ENCODE results near the gene HLA-DRB1. TPM values are rescaled to one million over a fixed set of nuclear protein-coding genes. Genes with fewer than 3 reads are reported as not detected.

The HLA-DRB1 gene
- total and polyA plus RNA-seq, 3 experiments from 2014 or later, result 24.7 to 56.0 (median 26.1) TPM

DNA sequence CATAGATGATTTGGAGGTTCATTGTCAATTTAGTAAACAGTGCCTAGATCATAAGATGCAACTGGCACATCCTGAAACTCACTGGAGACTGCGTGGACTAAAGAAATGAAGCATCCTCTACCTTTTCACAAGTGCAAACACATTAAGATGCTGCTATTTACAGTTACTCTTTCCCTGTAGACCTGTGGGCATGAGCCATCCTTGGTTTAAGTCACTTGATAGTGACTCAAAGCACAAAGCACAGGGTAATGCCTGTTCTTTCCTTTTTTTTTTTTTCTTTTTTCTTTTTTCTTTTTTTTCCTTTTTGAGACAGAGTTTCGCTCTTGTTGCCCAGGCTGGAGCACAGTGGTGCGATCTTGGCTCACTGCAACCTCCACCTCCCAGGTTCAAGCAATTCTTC, 37.6 kb upstream of the HLA-DRB1 start:
- no peak overlapping the region for H3K4me3 ChIP-seq (ENCODE audit: low read length)
- no peaks in the 10 kb centered on the region for H3K36me3 ChIP-seq (ENCODE audit: insufficient read depth, low read length)
- Mint-ChIP-seq H3K9me3 (no peaks in the 10 kb centered on the region), H3K27me3 (no peaks in the 10 kb centered on the region), H3K27ac (peak overlapping the region in 3 of 8 donors; percentile 21 to 86 (median 58)), H3K4me1 (peaks cover 34 to 48% (median 41%) of the 10 kb centered on the region in 3 donors), H3K4me3 (no peak overlapping the region), H3K36me3 (no peaks in the 10 kb centered on the region)
- no peaks in the 10 kb centered on the region for H3K9me3 ChIP-seq (ENCODE audit: low read length)
- ChIA-PET CTCF (no interaction called here), POLR2A (no interaction called here)
- no peaks in the 10 kb centered on the region for H3K27me3 ChIP-seq (ENCODE audit: insufficient read depth, low read length, poor library complexity, severe bottlenecking)
- H3K27ac ChIP-seq (ENCODE audit: low read depth, low read length), result no peak overlapping the region
- no peak for DNase-seq
- H3K4me1 ChIP-seq (ENCODE audit: insufficient read depth, low read length), result peaks cover 36% of the 10 kb centered on the region

- H3K36me3 ChIP-seq (ENCODE audit: insufficient read depth, low read length), result no peaks in the 10 kb centered on the region
- H3K4me1 Mint-ChIP-seq, result peaks cover 45 to 62% (median 56%) of the 10 kb centered on the region in 3 donors
- POLR2A ChIA-PET, result no interaction called here
- H3K27me3 Mint-ChIP-seq, result no peaks in the 10 kb centered on the region
- no peak overlapping the region for H3K4me3 ChIP-seq (ENCODE audit: low read length)
- DNase-seq, result no peak
- no peaks in the 10 kb centered on the region for H3K36me3 Mint-ChIP-seq
- H3K27me3 ChIP-seq (ENCODE audit: insufficient read depth, low read length, poor library complexity, severe bottlenecking), result no peaks in the 10 kb centered on the region
- peak overlapping the region in 3 of 7 donors; percentile 4 to 54 (median 10) for H3K4me3 Mint-ChIP-seq
- H3K27ac Mint-ChIP-seq, result peak overlapping the region; percentile 60 to 85 (median 78)
- H3K27ac ChIP-seq (ENCODE audit: low read depth, low read length), result no peak overlapping the region
- H3K9me3 Mint-ChIP-seq, result no peaks in the 10 kb centered on the region
- CTCF ChIA-PET, result no interaction called here
- H3K9me3 ChIP-seq (ENCODE audit: low read length), result no peaks in the 10 kb centered on the region
- peaks cover 44% of the 10 kb centered on the region for H3K4me1 ChIP-seq (ENCODE audit: insufficient read depth, low read length)
These were observed 35.5 kb upstream of the HLA-DRB1 start for GRCh38 chr6:32625137-32625536.

DNA sequence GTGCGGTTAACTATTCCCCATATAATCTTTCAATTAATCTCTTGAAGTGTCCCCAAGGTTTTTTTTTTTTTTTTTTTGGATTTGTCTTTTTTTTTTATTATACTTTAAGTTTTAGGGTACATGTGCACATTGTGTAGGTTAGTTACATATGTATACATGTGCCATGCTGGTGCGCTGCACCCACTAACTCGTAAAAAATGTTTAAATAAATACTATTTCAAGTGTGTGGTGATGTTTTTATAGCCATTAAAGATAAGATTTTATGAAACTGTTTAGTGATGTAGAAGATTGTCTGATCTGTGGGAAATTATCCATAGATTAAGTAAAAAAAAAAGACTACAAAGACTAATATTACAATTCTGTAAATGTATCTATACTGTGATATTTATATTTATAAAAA, 34.9 kb upstream of the HLA-DRB1 start:
- DNase-seq, result no peak
- ChIA-PET POLR2A (no interaction called here), CTCF (no interaction called here)
- no peak overlapping the region for H3K27ac ChIP-seq (ENCODE audit: low read depth, low read length)
- H3K4me3 ChIP-seq (ENCODE audit: low read length), result no peak overlapping the region
- Mint-ChIP-seq H3K27ac (peak overlapping the region in 7 of 8 donors; percentile 8 to 97 (median 88)), H3K9me3 (no peaks in the 10 kb centered on the region), H3K4me1 (peaks cover 45 to 62% (median 56%) of the 10 kb centered on the region in 3 donors), H3K36me3 (no peaks in the 10 kb centered on the region), H3K27me3 (no peaks in the 10 kb centered on the region), H3K4me3 (no peak overlapping the region)
- no peaks in the 10 kb centered on the region for H3K36me3 ChIP-seq (ENCODE audit: insufficient read depth, low read length)
- peaks cover 44% of the 10 kb centered on the region for H3K4me1 ChIP-seq (ENCODE audit: insufficient read depth, low read length)
- H3K27me3 ChIP-seq (ENCODE audit: insufficient read depth, low read length, poor library complexity, severe bottlenecking), result no peaks in the 10 kb centered on the region
- H3K9me3 ChIP-seq (ENCODE audit: low read length), result no peaks in the 10 kb centered on the region

GRCh38 chr6:32623693-32624092, 34.0 kb upstream of the HLA-DRB1 start:
- no peaks in the 10 kb centered on the region for H3K36me3 ChIP-seq (ENCODE audit: insufficient read depth, low read length)
- H3K4me3 ChIP-seq (ENCODE audit: low read length), result no peak overlapping the region
- H3K27ac ChIP-seq (ENCODE audit: low read depth, low read length), result peak overlapping the region; percentile 16
- no peaks in the 10 kb centered on the region for H3K27me3 Mint-ChIP-seq
- H3K27me3 ChIP-seq (ENCODE audit: insufficient read depth, low read length, poor library complexity, severe bottlenecking), result no peaks in the 10 kb centered on the region
- peak overlapping the region in 6 of 7 donors; percentile 12 to 70 (median 42) for H3K4me3 Mint-ChIP-seq
- peaks cover 45 to 62% (median 56%) of the 10 kb centered on the region in 3 donors for H3K4me1 Mint-ChIP-seq
- no peaks in the 10 kb centered on the region for H3K9me3 ChIP-seq (ENCODE audit: low read length)
- H3K27ac Mint-ChIP-seq, result peak overlapping the region; percentile 84 to 97 (median 95)
- no peak for DNase-seq
- H3K36me3 Mint-ChIP-seq, result peaks cover 0 to 4% (median 0%) of the 10 kb centered on the region in 3 donors
- POLR2A ChIA-PET, result interaction anchor here (0.6 to 1.2 kb wide), 4 partner anchors 9 to 63 kb away, joined by 3 to 4 read pairs (median 3); partner anchors contain the start of gene HLA-DQB1
- CTCF ChIA-PET, result no interaction called here
- peaks cover 0 to 2% (median 0%) of the 10 kb centered on the region in 5 donors for H3K9me3 Mint-ChIP-seq
- H3K4me1 ChIP-seq (ENCODE audit: insufficient read depth, low read length), result peaks cover 44% of the 10 kb centered on the region

- ChIA-PET CTCF (interaction anchor here (0.7 to 1.1 kb wide), 3 partner anchors 46 to 190 kb away, joined by 3 to 4 read pairs (median 3); no protein-coding TSS in a partner anchor), POLR2A (interaction anchor here (0.5 to 1.2 kb wide), 4 partner anchors 13 to 231 kb away, joined by 3 to 4 read pairs (median 3); partner anchors contain the start of genes HLA-DQB1 and PSMB9)
These were observed 33.1 kb upstream of the HLA-DRB1 start for GRCh38 chr6:32622545-32623401.

GRCh38 chr6:32621372-32621771, 31.7 kb upstream of the HLA-DRB1 start:
- Mint-ChIP-seq H3K4me3 (no peak overlapping the region), H3K27me3 (no peaks in the 10 kb centered on the region), H3K9me3 (peaks cover 0 to 11% (median 7%) of the 10 kb centered on the region in 5 donors), H3K36me3 (peaks cover 0 to 18% (median 0%) of the 10 kb centered on the region in 3 donors), H3K4me1 (peaks cover 37 to 51% (median 47%) of the 10 kb centered on the region in 3 donors), H3K27ac (peak overlapping the region in 5 of 8 donors; percentile 39 to 88 (median 70))
- H3K4me1 ChIP-seq (ENCODE audit: insufficient read depth, low read length), result peaks cover 36% of the 10 kb centered on the region
- no peak for DNase-seq
- H3K27ac ChIP-seq (ENCODE audit: low read depth, low read length), result no peak overlapping the region
- H3K4me3 ChIP-seq (ENCODE audit: low read length), result no peak overlapping the region
- H3K9me3 ChIP-seq (ENCODE audit: low read length), result no peaks in the 10 kb centered on the region
- no peaks in the 10 kb centered on the region for H3K36me3 ChIP-seq (ENCODE audit: insufficient read depth, low read length)
- ChIA-PET POLR2A (interaction anchor here (0.6 kb wide), 1 partner anchor 678 kb away, joined by 3 read pairs; the partner anchor contains the start of gene RGL2), CTCF (no interaction called here)
- H3K27me3 ChIP-seq (ENCODE audit: insufficient read depth, low read length, poor library complexity, severe bottlenecking), result no peaks in the 10 kb centered on the region

More at GRCh38 chr6:32622545-32623401, 33.1 kb upstream of the HLA-DRB1 start:
- H3K27ac Mint-ChIP-seq, result peak overlapping the region; percentile 88 to 97 (median 95)
- H3K27ac ChIP-seq (ENCODE audit: low read depth, low read length), result peak overlapping the region; percentile 70
- peak; percentile 10 to 87 (median 63) for DNase-seq
- no peaks in the 10 kb centered on the region for H3K36me3 ChIP-seq (ENCODE audit: insufficient read depth, low read length)
- peaks cover 42% of the 10 kb centered on the region for H3K4me1 ChIP-seq (ENCODE audit: insufficient read depth, low read length)
- peak overlapping the region; percentile 8 for H3K4me3 ChIP-seq (ENCODE audit: low read length)
- no peaks in the 10 kb centered on the region for H3K9me3 ChIP-seq (ENCODE audit: low read length)
- no peaks in the 10 kb centered on the region for H3K27me3 ChIP-seq (ENCODE audit: insufficient read depth, low read length, poor library complexity, severe bottlenecking)
- H3K27me3 Mint-ChIP-seq, result no peaks in the 10 kb centered on the region
- peak overlapping the region; percentile 41 to 73 (median 57) for H3K4me3 Mint-ChIP-seq
- H3K4me1 Mint-ChIP-seq, result peaks cover 42 to 56% (median 53%) of the 10 kb centered on the region in 3 donors
- H3K9me3 Mint-ChIP-seq, result peaks cover 0 to 8% (median 4%) of the 10 kb centered on the region in 5 donors
- H3K36me3 Mint-ChIP-seq, result peaks cover 0 to 11% (median 0%) of the 10 kb centered on the region in 3 donors

- H3K27me3 ChIP-seq (ENCODE audit: insufficient read depth, low read length, poor library complexity, severe bottlenecking), result no peaks in the 10 kb centered on the region
- H3K9me3 ChIP-seq (ENCODE audit: low read length), result no peaks in the 10 kb centered on the region
- Mint-ChIP-seq H3K27me3 (no peaks in the 10 kb centered on the region), H3K4me3 (no peak overlapping the region), H3K4me1 (peaks cover 20 to 32% (median 22%) of the 10 kb centered on the region in 3 donors), H3K9me3 (peaks cover 0 to 13% (median 7%) of the 10 kb centered on the region in 5 donors), H3K27ac (no peak overlapping the region), H3K36me3 (peaks cover 0 to 18% (median 0%) of the 10 kb centered on the region in 3 donors)
- DNase-seq, result no peak
- no peak overlapping the region for H3K27ac ChIP-seq (ENCODE audit: low read depth, low read length)
- no peaks in the 10 kb centered on the region for H3K36me3 ChIP-seq (ENCODE audit: insufficient read depth, low read length)
- POLR2A ChIA-PET, result no interaction called here
- peaks cover 13% of the 10 kb centered on the region for H3K4me1 ChIP-seq (ENCODE audit: insufficient read depth, low read length)
- no peak overlapping the region for H3K4me3 ChIP-seq (ENCODE audit: low read length)
- CTCF ChIA-PET, result no interaction called here
These were observed 28.1 kb upstream of the HLA-DRB1 start for GRCh38 chr6:32617751-32618150.
